T follicular helper cell (primary cell): ENCODE data around the gene PITRM1.
"Not testable (repeated sequence)": the region's sequence is repeated elsewhere in the genome, so short reads cannot be mapped to it uniquely, and the experiment has no call there.

Source experiments
- DNase-seq: peaks from one replicate; pipeline ENCODE4 v3.0.0-alpha.2; 2020; ENCODE audit warnings: low read depth
- total RNA-seq, 2 experiments: gene quantifications; one replicate each; lab custom pipeline; 2026; lab: John Stamatoyannopoulos, UW

The PITRM1 gene
- 217 to 369 reads per million in 2 experiments for total RNA-seq

- DNase-seq: peak; percentile 99
Observed at GRCh38 chr10:3172446-3173170, at the start of gene PITRM1. Gene PITRM1, minus strand, starts transcription at chr10:3172782. Its CDS starts 10 bp downstream, at chr10:3172772.

GRCh38 chr10:3222068-3222467, 49.5 kb upstream of the PITRM1 start:
- DNase-seq: no peak

- not testable (repeated sequence) for DNase-seq
Observed at GRCh38 chr10:3221601-3222000, 49.0 kb upstream of the PITRM1 start.

GRCh38 chr10:3220853-3221252, 48.3 kb upstream of the PITRM1 start:
- no peak for DNase-seq

GRCh38 chr10:3219021-3219628, 46.5 kb upstream of the PITRM1 start:
- not testable (repeated sequence) for DNase-seq

GRCh38 chr10:3217853-3218252, 45.3 kb upstream of the PITRM1 start:
- DNase-seq: no peak

GRCh38 chr10:3217301-3217700, 44.7 kb upstream of the PITRM1 start:
- no peak for DNase-seq

- DNase-seq: no peak
Observed at GRCh38 chr10:3215153-3215775, 42.7 kb upstream of the PITRM1 start.

- DNase-seq: no peak
Observed at GRCh38 chr10:3213758-3214515, 41.4 kb upstream of the PITRM1 start.

- DNase-seq: no peak
Observed at GRCh38 chr10:3213208-3213607, 40.6 kb upstream of the PITRM1 start.

GRCh38 chr10:3210251-3210877, 37.8 kb upstream of the PITRM1 start:
- no peak for DNase-seq

- DNase-seq: no peak
Observed at GRCh38 chr10:3208481-3209406, 36.2 kb upstream of the PITRM1 start.

GRCh38 chr10:3207351-3207750, 34.8 kb upstream of the PITRM1 start:
- DNase-seq: no peak

GRCh38 chr10:3206511-3207157, 34.1 kb upstream of the PITRM1 start:
- DNase-seq: no peak

GRCh38 chr10:3203972-3204371, 31.4 kb upstream of the PITRM1 start:
- no peak for DNase-seq

- DNase-seq: no peak
Observed at GRCh38 chr10:3203016-3203811, 30.6 kb upstream of the PITRM1 start.

- DNase-seq: no peak
Observed at GRCh38 chr10:3201796-3202195, 29.2 kb upstream of the PITRM1 start.

GRCh38 chr10:3199488-3199887, 26.9 kb upstream of the PITRM1 start:
- no peak for DNase-seq

GRCh38 chr10:3198900-3199299, 26.3 kb upstream of the PITRM1 start:
- DNase-seq: no peak
